NCI-H226 (cell line): Measurements from ENCODE around the gene PTPRH.

Source experiments
- DNase-seq: peaks from one replicate; pipeline ENCODE4 v3.0.0-alpha.2; 2015

PTPRH gene

GRCh38 chr19:55246462-55247451 is 37.5 kb upstream of the PTPRH start:
- DNase-seq: no peak

DNA sequence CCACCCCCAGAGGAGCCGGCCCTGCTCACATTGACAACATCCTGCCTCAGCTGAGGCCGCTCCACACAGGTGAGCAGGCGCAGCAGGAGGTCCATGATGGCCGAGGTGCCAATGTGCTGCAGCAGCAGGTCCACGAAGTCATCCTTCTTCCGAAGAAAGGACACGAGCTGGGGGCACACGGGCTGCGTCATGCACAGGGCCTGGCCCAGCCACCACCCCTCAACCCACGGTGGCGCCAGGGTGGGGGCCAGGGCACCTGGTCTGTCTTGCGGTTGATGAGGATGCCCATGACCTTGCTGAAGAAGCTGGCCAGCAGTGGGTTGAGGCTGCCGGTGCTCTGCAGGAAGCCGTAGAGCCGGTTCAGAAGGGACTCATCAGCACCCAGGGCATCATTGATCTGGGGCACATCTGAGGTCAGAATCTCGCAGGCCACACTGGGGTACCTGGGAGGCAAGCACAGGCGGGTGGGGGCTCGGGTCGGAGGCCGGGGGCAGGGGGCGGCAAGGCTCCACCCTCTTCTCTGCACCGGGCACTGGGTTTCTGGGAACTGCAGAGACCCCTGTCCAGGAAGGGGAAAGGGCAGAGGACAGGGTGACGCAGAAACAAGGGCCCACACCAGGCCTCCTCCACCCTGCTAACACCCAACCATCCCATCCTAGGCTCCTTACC is 36.1 kb upstream of the PTPRH start:
- no peak for DNase-seq

- DNase-seq: no peak
Measured at GRCh38 chr19:55244004-55244680, 34.8 kb upstream of the PTPRH start.

DNA sequence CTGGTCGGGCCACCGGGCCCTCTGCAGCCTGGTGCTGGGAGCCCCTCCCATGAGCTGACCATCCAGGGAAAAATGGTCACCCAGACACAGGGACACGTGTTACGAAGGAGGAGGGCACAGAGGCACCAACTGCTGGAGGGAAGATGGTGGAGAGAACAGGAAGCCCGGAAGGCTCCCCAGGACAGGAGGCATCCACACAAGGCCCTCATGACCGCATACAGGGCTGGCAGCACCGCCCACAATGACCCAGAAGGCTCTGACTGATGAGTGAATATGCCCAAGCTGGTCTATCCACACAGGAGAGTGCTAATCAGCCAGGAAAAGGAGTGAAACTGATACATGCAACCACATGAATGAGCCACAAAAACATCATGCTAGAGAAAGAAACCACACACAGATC is 33.2 kb upstream of the PTPRH start:
- no peak for DNase-seq

- DNase-seq: no peak
Measured at GRCh38 chr19:55241935-55242464, 32.7 kb upstream of the PTPRH start.

DNA sequence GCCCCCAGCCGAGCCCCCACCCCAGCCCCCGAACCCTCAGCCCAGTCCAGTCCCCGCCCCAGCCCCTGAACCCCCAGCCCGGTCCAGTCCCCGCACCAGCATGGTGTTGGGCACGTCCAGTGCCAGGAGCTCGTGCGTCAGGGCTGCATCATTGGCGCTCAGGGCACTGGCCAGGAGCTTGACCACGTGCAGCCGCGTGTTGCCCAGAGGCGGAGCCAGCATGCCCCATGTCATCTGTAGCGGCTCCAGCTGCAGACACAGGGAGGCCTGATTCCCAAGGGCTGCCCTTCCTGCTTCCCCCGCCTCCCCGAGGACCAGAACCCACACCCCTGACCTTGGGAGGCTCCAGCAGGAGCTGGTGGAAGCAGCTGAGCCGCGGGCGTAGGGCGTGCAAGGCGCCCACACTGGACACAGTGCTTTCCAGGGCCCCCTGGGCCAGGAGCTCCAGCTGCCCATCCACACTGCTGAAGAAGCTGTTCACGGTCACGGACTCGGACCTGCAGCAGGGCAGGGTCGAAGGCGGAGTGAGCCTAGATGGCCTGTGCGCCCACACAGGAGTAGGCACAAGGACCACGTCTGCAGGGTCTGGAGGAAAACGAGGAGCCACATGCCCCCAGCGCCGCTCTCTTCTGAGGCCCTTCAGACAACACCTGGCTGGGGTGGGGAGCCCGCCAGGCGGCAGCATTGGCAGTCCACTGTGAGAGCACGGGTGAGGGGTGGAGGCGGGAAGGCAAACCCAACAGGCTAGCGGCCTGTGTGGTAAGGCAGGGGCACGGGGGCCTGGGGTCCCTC is 32.0 kb upstream of the PTPRH start:
- no peak for DNase-seq

- no peak for DNase-seq
Measured at GRCh38 chr19:55240713-55241020, 31.4 kb upstream of the PTPRH start.

DNA sequence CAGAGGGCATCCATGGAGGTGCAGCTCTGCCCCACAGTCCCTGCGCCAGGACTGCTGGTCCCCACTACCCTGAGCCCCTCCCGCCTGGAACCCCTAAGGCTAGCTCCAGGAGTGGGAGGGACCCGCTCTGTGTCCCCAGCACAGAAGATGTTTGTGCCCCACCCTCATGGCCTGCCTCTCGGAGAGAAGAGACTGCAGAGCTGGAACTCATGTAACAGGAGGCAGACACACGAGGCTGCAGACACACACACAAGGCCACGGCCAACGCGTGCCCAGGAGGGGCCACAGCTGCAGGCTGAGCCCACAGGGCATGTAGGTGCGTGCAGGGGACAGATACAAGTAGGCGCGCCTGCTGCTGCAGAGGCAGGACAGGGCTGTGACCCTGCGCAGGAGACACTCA is 29.7 kb upstream of the PTPRH start:
- DNase-seq: no peak

DNA sequence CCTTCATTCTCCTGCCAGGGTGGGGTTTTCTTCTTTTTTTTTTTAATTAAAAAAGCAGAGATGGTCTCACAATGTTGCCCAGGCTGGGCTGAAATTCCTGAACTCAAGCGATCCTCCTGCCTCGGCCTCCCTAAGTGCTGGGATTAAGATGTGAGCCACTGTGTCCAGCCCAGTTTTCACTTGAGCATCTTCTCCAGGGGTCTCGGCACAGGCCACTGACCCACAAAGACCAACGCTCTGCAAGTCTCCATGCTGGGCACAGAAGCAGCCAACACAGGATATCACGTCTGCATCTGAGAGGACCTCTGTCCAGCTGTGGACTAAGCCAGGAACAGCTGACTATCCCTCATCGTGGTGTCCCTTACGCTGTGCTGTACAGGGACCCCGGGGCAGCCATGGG is 28.7 kb upstream of the PTPRH start:
- DNase-seq: no peak

GRCh38 chr19:55232986-55233385 is 23.7 kb upstream of the PTPRH start:
- no peak for DNase-seq

DNA sequence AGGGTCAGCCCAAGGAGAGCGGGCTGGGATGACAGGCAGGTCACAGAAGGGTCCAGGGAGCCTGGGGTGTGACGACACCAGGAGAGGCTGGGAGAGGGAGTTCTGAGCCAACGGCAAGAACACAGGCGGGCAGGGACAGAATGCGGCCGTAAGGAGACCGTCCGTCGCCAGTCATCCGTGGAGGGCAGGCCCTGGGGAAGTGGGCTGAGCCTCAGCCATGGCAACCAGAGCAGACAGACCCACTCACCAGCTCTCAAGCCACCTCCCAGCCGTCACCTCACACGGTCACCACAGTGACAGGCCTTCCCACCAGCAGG is 22.9 kb upstream of the PTPRH start:
- no peak for DNase-seq

DNA sequence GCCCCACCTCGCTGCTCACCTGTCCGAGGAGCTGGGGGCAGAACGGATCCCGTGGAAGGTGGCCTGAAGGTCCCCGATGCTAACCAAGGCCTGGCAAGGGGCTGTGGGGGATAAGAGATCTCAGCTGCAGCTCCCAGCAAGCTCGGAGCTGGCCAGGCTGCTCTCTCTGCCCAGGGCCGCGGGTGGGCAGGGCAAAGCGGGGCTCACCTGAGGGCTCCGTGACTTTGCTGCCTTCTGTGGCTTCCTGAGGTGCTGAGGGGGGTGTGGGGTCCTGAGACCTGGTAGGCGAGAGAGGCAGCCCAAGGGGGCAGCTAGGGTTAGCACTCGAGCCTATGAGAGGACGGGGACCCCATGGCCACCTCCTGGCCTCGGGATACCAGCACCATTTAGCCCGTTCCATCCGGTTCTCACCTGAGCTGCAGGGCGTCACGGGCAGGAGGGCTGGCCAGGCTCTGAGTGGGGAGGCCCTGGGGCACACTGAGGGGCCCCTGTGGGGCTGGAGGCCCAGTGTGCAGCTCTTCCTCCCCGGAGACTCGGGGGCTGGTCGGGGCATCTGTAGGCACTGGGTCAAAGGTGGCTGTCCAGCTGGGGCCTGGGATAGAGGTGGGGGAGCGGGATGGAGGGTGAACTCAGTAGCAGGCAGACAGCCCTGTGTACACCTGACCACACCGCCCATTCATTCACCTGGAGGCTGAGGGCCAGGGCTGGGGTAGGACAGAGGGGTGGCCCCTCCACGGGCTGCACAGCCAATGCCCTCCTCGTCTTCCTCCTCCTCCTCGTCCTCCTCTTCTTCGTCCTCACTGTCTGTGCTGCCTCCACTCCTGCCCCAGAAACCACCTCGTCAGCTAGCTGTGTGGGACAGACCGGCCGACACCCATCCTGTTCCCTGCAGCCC is 22.3 kb upstream of the PTPRH start:
- no peak for DNase-seq

GRCh38 chr19:55230780-55231179 is 21.5 kb upstream of the PTPRH start:
- DNase-seq: no peak

DNA sequence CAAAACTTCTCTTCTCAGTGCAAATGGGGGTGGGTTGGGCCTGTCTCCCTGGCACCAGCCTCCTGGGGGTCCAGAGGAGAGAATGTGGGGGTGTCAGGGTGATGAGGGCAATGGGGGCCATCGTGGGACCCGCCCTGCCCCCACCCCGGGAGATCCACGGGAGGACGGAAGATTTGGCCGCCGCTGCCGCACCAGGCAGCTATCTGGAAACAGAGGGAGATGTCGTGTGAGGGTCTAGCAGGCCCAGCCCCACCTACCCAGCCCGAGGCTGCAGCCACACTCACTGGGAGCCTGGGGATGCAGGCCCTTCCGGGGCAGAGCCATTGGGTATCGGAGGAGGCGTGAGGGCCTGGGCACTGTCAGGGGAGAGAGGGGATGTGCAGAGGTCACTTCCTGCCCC is 21.0 kb upstream of the PTPRH start:
- DNase-seq: no peak

DNA sequence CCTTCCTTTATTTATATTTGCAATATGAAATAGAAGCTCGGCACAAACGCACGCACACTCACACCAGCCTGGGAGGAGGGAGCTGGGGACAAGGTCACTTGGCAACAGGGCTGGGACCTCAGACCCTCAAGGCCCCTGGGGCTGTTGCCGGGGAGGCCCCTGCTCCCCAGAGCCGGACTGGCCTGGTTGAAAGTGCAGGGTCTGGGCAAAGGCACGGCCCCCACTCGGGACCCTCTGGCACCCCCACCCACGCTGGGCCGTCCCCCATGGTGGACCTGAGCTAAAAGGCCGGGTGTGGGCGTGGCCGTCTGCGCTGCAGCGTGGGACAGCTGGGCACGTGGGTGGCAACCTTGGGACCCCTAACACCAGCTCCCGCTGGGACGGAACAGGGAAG is 20.5 kb upstream of the PTPRH start:
- DNase-seq: no peak

DNA sequence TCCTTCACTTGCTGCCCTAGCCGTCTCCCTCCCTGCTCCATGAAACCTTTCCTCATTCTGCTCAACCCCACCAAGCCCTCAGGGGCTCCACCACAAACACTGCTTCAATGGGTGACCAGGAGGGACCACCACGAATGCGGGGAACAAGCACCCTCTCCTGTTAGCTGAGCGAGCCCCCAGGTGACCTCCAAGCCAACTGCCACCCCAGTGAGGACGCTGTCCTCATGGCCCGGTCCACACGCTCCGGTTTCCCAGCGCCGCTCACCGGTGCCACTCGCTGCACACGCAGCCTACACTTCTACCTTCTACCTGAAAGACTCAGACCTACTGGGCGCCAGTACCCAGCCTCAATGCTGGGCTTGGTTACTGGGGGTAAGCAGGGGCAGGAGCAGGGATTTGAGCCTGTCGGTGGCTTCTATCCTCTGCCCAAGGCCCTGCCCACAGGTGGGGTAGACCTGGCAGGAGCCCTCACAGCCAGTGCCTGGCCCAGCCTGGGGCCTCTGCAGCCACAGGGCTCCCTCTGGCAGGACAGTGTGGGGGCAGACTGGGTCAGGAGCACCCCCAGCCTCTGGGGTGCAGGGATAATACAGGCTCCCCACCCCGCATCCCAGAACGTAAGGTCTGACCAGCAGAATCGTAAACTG is 20.0 kb upstream of the PTPRH start:
- no peak for DNase-seq

DNA sequence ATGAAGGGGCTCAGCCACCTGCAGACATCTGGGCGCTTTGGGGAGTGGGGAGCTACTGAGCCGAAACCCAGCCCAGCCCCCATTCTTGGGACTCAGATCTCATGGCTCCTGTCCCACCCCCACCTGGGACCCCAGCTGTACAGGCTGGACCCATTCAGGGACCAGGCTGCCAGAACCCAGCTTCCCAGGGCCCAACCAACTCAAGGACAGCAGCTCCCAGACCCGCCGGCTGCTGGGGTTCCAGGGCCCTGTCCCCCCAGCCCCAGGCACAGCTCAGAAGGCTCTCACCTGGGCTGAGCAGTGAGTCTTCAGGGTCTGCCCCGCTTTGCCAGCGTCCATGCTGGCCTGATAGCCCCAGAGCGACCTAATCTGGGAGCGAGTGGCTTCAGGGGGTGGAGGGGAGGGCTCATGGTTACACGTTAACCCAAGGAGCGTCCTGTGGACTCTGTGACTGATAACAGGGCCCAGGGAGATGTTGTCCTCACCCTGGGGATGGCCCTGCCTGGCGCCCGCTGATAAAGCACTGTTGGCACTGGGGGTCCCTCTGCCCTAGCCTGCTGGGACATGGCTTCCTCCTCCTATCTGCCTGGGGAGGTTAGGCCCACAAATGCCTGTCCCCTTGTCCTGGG is 19.2 kb upstream of the PTPRH start, which contains the start of gene TMEM86B:
Gene TMEM86B (minus strand): TSS at position 361 of the 629 bp plus-strand sequence. CDS start 22 bp downstream, at position 339.
- DNase-seq: no peak

- no peak for DNase-seq
Measured at GRCh38 chr19:55228015-55228391, 18.7 kb upstream of the PTPRH start.

DNA sequence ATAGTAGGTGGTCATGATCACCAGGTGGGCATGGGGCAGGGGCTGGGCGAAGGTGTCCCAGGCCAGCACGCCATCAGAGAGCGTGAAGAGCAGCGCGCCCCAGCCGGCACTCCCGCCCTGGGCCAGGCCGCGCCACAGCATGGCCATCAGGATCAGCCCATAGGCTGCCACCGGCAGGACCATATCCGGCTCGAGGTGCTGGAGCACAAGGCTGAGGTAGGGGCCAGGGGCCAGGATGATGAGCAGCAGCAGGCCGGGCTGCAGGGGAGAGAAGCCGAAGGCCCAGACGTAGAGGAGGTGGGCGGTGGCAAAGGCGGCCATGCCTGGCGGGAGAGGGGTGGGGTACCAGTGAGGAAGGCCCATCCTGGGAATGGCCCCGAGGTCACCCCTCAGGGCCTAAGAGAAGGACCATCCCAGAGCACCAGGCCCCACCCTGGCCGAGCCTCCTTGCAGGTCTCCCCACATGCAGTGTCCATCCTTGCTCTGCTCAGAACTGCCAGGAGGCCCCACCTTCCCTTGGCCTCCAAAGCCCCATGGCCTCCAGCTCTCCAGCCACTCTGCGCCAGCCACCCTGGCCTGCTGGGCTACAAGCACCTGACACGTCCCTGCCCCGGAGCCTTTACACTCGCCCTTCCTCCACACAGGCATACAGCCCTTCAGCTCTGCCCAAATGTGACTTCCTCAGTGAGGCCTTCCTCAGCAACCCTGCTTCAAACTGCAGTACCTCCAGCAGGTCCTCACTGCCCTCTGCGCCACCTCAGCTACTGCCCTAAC is 18.1 kb upstream of the PTPRH start:
- DNase-seq: no peak

- DNase-seq: no peak
Measured at GRCh38 chr19:55226788-55227187, 17.5 kb upstream of the PTPRH start.
